ENCODE results near the gene NEGR1. TPM values are rescaled to one million over a fixed set of nuclear protein-coding genes. Genes with fewer than 3 reads are reported as not detected.

NEGR1 gene
- total and polyA plus RNA-seq, 4 donors: 0.86 to 7.3 (median 2.5) TPM

GRCh38 chr1:71566413-71566812, 715.9 kb downstream of the NEGR1 start:
- H3K27ac ChIP-seq (ENCODE audit: low read depth in 1 of 2, low read length in 1 of 2): no peak overlapping the region
- no peaks in the 10 kb centered on the region for H3K27me3 ChIP-seq (ENCODE audit: control insufficient read depth in 3 of 3, insufficient read depth in 3 of 3, low read length in 2 of 3)
- H3K36me3 ChIP-seq (ENCODE audit: control insufficient read depth in 4 of 4, insufficient read depth in 4 of 4, low read length in 4 of 4): no peaks in the 10 kb centered on the region
- peaks cover 0 to 2% (median 0%) of the 10 kb centered on the region in 5 donors for H3K4me1 ChIP-seq (ENCODE audit: control insufficient read depth in 5 of 5, insufficient read depth in 5 of 5, low read length in 5 of 5)
- H3K9me3 ChIP-seq (ENCODE audit: control insufficient read depth in 4 of 4, insufficient read depth in 3 of 4, low read length in 3 of 4): no peaks in the 10 kb centered on the region
- DNase-seq (no peak), ATAC-seq (ENCODE audit: insufficient read depth, low FRiP score) (no peak)
- 88 to 94% methylated on average over 1 of the region's 1 CpG for WGBS, 2 donors
- H3K4me3 ChIP-seq: no peak overlapping the region
- H3K9ac ChIP-seq (ENCODE audit: insufficient read depth in 1 of 2, low read length in 2 of 2): no peak overlapping the region
- no peak for TF ChIP-seq CTCF (IDR thresholded peaks at IDR 0.05; ENCODE audit: control extremely low read depth, extremely low read depth)

- no peak for DNase-seq
- H3K9ac ChIP-seq (ENCODE audit: insufficient read depth in 1 of 2, low read length in 2 of 2): no peak overlapping the region
- no peaks in the 10 kb centered on the region for H3K9me3 ChIP-seq (ENCODE audit: control insufficient read depth in 4 of 4, insufficient read depth in 3 of 4, low read length in 3 of 4)
- peaks cover 0 to 2% (median 0%) of the 10 kb centered on the region in 5 donors for H3K4me1 ChIP-seq (ENCODE audit: control insufficient read depth in 5 of 5, insufficient read depth in 5 of 5, low read length in 5 of 5)
- no peak for TF ChIP-seq CTCF (IDR thresholded peaks at IDR 0.05; ENCODE audit: control extremely low read depth, extremely low read depth)
- no peak overlapping the region for H3K4me3 ChIP-seq
- H3K27ac ChIP-seq (ENCODE audit: low read depth in 1 of 2, low read length in 1 of 2): no peak overlapping the region
- ATAC-seq (ENCODE audit: insufficient read depth, low FRiP score): no peak
- no peaks in the 10 kb centered on the region for H3K27me3 ChIP-seq (ENCODE audit: control insufficient read depth in 3 of 3, insufficient read depth in 3 of 3, low read length in 2 of 3)
- no peaks in the 10 kb centered on the region for H3K36me3 ChIP-seq (ENCODE audit: control insufficient read depth in 4 of 4, insufficient read depth in 4 of 4, low read length in 4 of 4)
- WGBS, 2 donors: 61 to 62% methylated on average over 3 of the region's 3 CpGs
These were observed 716.5 kb downstream of the NEGR1 start for GRCh38 chr1:71565831-71566230.

GRCh38 chr1:71565262-71565661, 717.1 kb downstream of the NEGR1 start:
- no peak overlapping the region for H3K9ac ChIP-seq (ENCODE audit: insufficient read depth in 1 of 2, low read length in 2 of 2)
- H3K36me3 ChIP-seq (ENCODE audit: control insufficient read depth in 4 of 4, insufficient read depth in 4 of 4, low read length in 4 of 4): no peaks in the 10 kb centered on the region
- H3K4me1 ChIP-seq (ENCODE audit: control insufficient read depth in 5 of 5, insufficient read depth in 5 of 5, low read length in 5 of 5): peaks cover 0 to 2% (median 0%) of the 10 kb centered on the region in 5 donors
- DNase-seq: no peak
- no peak overlapping the region for H3K4me3 ChIP-seq
- H3K27me3 ChIP-seq (ENCODE audit: control insufficient read depth in 3 of 3, insufficient read depth in 3 of 3, low read length in 2 of 3): no peaks in the 10 kb centered on the region
- H3K9me3 ChIP-seq (ENCODE audit: control insufficient read depth in 4 of 4, insufficient read depth in 3 of 4, low read length in 3 of 4): no peaks in the 10 kb centered on the region
- H3K27ac ChIP-seq (ENCODE audit: low read depth in 1 of 2, low read length in 1 of 2): no peak overlapping the region
- no peak for TF ChIP-seq CTCF (IDR thresholded peaks at IDR 0.05; ENCODE audit: control extremely low read depth, extremely low read depth)
- ATAC-seq (ENCODE audit: insufficient read depth, low FRiP score): peak; percentile 59

GRCh38 chr1:71562298-71562697, 720.0 kb downstream of the NEGR1 start:
- Histone ChIP-seq H3K27ac (ENCODE audit: low read depth in 1 of 2, low read length in 1 of 2) (no peak overlapping the region), H3K9ac (ENCODE audit: insufficient read depth in 1 of 2, low read length in 2 of 2) (no peak overlapping the region), H3K27me3 (ENCODE audit: control insufficient read depth in 3 of 3, insufficient read depth in 3 of 3, low read length in 2 of 3) (no peaks in the 10 kb centered on the region), H3K4me3 (no peak overlapping the region), H3K4me1 (ENCODE audit: control insufficient read depth in 5 of 5, insufficient read depth in 5 of 5, low read length in 5 of 5) (peaks cover 0 to 2% (median 0%) of the 10 kb centered on the region in 5 donors), H3K9me3 (ENCODE audit: control insufficient read depth in 4 of 4, insufficient read depth in 3 of 4, low read length in 3 of 4) (no peaks in the 10 kb centered on the region), H3K36me3 (ENCODE audit: control insufficient read depth in 4 of 4, insufficient read depth in 4 of 4, low read length in 4 of 4) (no peaks in the 10 kb centered on the region)
- no peak for TF ChIP-seq CTCF (IDR thresholded peaks at IDR 0.05; ENCODE audit: control extremely low read depth, extremely low read depth)
- DNase-seq (no peak), ATAC-seq (ENCODE audit: insufficient read depth, low FRiP score) (peak; percentile 45)
- 0 to 28% methylated on average over 1 of the region's 1 CpG for WGBS, 2 donors

All from lung (tissue), 12 donors.